Measurements from ENCODE around the gene KCNQ1. TPM values are rescaled to one million over a fixed set of nuclear protein-coding genes. Genes with fewer than 3 reads are reported as not detected.

The KCNQ1 gene
- total and polyA plus RNA-seq, 2 of the 13 experiments (the other 11 are each of a cell fraction or from before 2014, with no cell fraction given), result 0.02 to 0.08 TPM

GRCh38 chr11:2470495-2470894 is 25.7 kb downstream of the KCNQ1 start:
- Histone ChIP-seq H3K9ac (ENCODE audit: insufficient read depth, low read depth, low read length) (no peak overlapping the region), H3K79me2 (ENCODE audit: insufficient read depth, low read length) (no peaks in the 10 kb centered on the region), H3K9me3 (ENCODE audit: low read length) (no peaks in the 10 kb centered on the region), H3K36me3 (replicated peaks in 1 of 2; ENCODE audit: control insufficient read depth in 1 of 2, insufficient read depth in 2 of 2, low read length in 2 of 2) (no peaks in the 10 kb centered on the region), H3K4me1 (ENCODE audit: insufficient read depth, low read length) (no peaks in the 10 kb centered on the region), H3K4me2 (ENCODE audit: low read depth, low read length) (no peak overlapping the region), H3K4me3 (replicated peaks in 1 of 3; ENCODE audit: insufficient read depth in 1 of 3, low read depth in 2 of 3, low read length in 3 of 3) (no peak overlapping the region), H3K27ac (ENCODE audit: extremely low read length, insufficient read depth, low read length) (no peak overlapping the region), H4K20me1 (ENCODE audit: insufficient read depth, low read length) (no peaks in the 10 kb centered on the region), H2AFZ (ENCODE audit: low read length) (no peak overlapping the region), H3K27me3 (ENCODE audit: control insufficient read depth in 1 of 2, insufficient read depth in 2 of 2, low read length in 2 of 2) (peaks cover 18 to 68% of the 10 kb centered on the region in 2 experiments; a peak in 4 of 5 replicates)
- TF ChIP-seq RFX5 (IDR thresholded peaks at IDR 0.05; ENCODE audit: low read depth, low read length), result no peak
- TF ChIP-seq MEIS2 (CRISPR knock-in tag; IDR thresholded peaks at IDR 0.05), result no peak
- no peak for TF ChIP-seq SP1 (IDR thresholded peaks at IDR 0.05)
- no peak for TF ChIP-seq SP1 (CRISPR knock-in tag; IDR thresholded peaks at IDR 0.05)
- TF ChIP-seq SRSF1 (optimal IDR thresholded peaks at IDR 0.05; ENCODE audit: low read depth, low read length), result no peak
- TF ChIP-seq RFX3 (CRISPR knock-in tag; IDR thresholded peaks at IDR 0.05), result no peak
- no peak for TF ChIP-seq ATRX (CRISPR knock-in tag; IDR thresholded peaks at IDR 0.05; ENCODE audit: borderline replicate concordance)
- no peak for TF ChIP-seq ZBTB25 (CRISPR knock-in tag; IDR thresholded peaks at IDR 0.05)
- no peak for TF ChIP-seq DMAP1 (CRISPR knock-in tag; IDR thresholded peaks at IDR 0.05)
- WGBS (ENCODE audit: low lambda C conversion rate), result 61% methylated on average over 7 of the region's 7 CpGs
- in situ Hi-C loops (cut with HindIII; ENCODE audit: extremely low pct_ligation_motif_present, low pct_unique_long_range_greater_than_20kb), result no loop called here
- no TSS peak for BruUV-seq (replicated peaks)
- CTCF ChIA-PET (ENCODE audit: low intra/inter-chr PET ratio, low total read pairs), result no interaction called here
- POLR2A ChIA-PET, result no interaction called here
- intact Hi-C loops (cut with micrococcal nuclease; ENCODE audit: unreplicated experiment), result no loop called here
- DNase-seq (ENCODE audit: low spot score) (no peak), FAIRE-seq (no peak), ATAC-seq (no peak)

All from HepG2 (cell line).